ENCODE data around the gene SERINC3. TPM values are rescaled to one million over a fixed set of nuclear protein-coding genes. Genes with fewer than 3 reads are reported as not detected.

Gene SERINC3
- polyA plus RNA-seq, 1 of the 3 experiments (the other 2 are of a cell fraction), result 105 TPM

GRCh38 chr20:44447827-44448419 is 73.9 kb downstream of the SERINC3 start (continued):
- no peak for TF ChIP-seq CTCF (IDR thresholded peaks at IDR 0.05)
- TF ChIP-seq MAX (IDR thresholded peaks at IDR 0.05; ENCODE audit: low read depth), result no peak
- no peak for TF ChIP-seq EP300 (IDR thresholded peaks at IDR 0.05; ENCODE audit: borderline replicate concordance in 1 of 2, low read depth in 1 of 2, low read length in 1 of 2)
- TF ChIP-seq RAD21 (IDR thresholded peaks at IDR 0.05; ENCODE audit: low read length), result no peak
- no peak for TF ChIP-seq FOXJ3 (CRISPR knock-in tag; IDR thresholded peaks at IDR 0.05)
- no peak for TF ChIP-seq CHD2 (IDR thresholded peaks at IDR 0.05; ENCODE audit: low read length, partially characterized antibody)
- TF ChIP-seq JUND (IDR thresholded peaks at IDR 0.05), result no peak
- no peak for TF ChIP-seq POLR2AphosphoS5 (IDR thresholded peaks at IDR 0.05; ENCODE audit: low read depth, low read length)
- TF ChIP-seq SMC3 (IDR thresholded peaks at IDR 0.05; ENCODE audit: low read depth, low read length), result no peak
- TF ChIP-seq GATA2 (CRISPR knock-in tag; IDR thresholded peaks at IDR 0.05), result no peak

Small RNA genes lying within 50 kb of the gene (small RNA-seq; reads per million reads assigned to genes)
- gene RPL37AP1, result 0 reads per million in 7 experiments

Other genes starting within 250 kb of the SERINC3 start
- 2.8 and 3.6 TPM in 2 replicates for gene FITM2, start 210.9 kb downstream of the SERINC3 start, polyA plus RNA-seq (2012; rRNA removed)
- gene R3HDML, start 185.0 kb downstream of the SERINC3 start, polyA plus RNA-seq (2012; rRNA removed), result not detected in 2 replicates
- gene HNF4A, start 166.4 kb downstream of the SERINC3 start, polyA plus RNA-seq (2012; rRNA removed), result not detected in 2 replicates
- 4.9 and 5.7 TPM in 2 replicates for gene TTPAL, start 46.2 kb downstream of the SERINC3 start, polyA plus RNA-seq (2012; rRNA removed)
- gene PKIG, start 60.5 kb upstream of the SERINC3 start, polyA plus RNA-seq (2012; rRNA removed), result 63.9 and 92.9 TPM in 2 replicates
- gene ADA, start 129.6 kb upstream of the SERINC3 start, polyA plus RNA-seq (2012; rRNA removed), result 25.7 and 28.3 TPM in 2 replicates
- 0.05 TPM in 2 replicates for gene CCN5, start 193.3 kb upstream of the SERINC3 start, polyA plus RNA-seq (2012; rRNA removed)
- gene KCNK15, start 223.8 kb upstream of the SERINC3 start, polyA plus RNA-seq (2012; rRNA removed), result 0.02 and 0.10 TPM in 2 replicates

All from SK-N-SH (cell line).